ENCODE results near the gene KCNK10. TPM values are rescaled to one million over a fixed set of nuclear protein-coding genes. Genes with fewer than 3 reads are reported as not detected.

The KCNK10 gene
- total RNA-seq, 6 experiments from 2014 or later = not detected

DNA sequence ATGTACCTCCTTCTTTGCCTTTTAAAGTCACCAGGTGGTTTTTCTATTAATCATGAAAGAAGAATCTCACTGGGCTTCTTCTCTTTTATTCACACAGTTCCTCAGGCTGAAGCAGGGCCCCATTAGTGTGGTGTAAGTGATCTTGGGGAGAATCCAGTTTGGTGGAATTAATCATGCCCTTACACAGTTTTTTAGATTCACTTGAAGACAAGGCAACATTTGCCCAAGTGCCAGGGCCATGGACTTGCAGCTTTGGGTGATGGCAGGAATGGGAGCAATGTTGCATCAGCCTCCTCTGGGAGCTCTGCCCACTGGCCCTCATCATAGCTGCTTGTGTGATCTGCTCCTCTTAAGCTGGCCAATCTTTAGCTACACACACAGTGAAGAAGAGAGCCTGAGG lies 33.8 kb downstream of the KCNK10 start:
- Mint-ChIP-seq H3K27ac (no peak overlapping the region), H3K9me3 (peaks cover 8% of the 10 kb centered on the region; the same call in 1 of the 2 replicates), H3K27me3 (ENCODE audit: insufficient read depth) (peaks cover 3% of the 10 kb centered on the region), H3K4me3 (no peak overlapping the region), H3K4me1 (ENCODE audit: low read depth) (no peaks in the 10 kb centered on the region), H3K36me3 (ENCODE audit: low read depth) (no peaks in the 10 kb centered on the region)
- TF ChIP-seq, protein P1, sequence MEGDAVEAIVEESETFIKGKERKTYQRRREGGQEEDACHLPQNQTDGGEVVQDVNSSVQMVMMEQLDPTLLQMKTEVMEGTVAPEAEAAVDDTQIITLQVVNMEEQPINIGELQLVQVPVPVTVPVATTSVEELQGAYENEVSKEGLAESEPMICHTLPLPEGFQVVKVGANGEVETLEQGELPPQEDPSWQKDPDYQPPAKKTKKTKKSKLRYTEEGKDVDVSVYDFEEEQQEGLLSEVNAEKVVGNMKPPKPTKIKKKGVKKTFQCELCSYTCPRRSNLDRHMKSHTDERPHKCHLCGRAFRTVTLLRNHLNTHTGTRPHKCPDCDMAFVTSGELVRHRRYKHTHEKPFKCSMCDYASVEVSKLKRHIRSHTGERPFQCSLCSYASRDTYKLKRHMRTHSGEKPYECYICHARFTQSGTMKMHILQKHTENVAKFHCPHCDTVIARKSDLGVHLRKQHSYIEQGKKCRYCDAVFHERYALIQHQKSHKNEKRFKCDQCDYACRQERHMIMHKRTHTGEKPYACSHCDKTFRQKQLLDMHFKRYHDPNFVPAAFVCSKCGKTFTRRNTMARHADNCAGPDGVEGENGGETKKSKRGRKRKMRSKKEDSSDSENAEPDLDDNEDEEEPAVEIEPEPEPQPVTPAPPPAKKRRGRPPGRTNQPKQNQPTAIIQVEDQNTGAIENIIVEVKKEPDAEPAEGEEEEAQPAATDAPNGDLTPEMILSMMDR (IDR thresholded peaks at IDR 0.05) = no peak
- no peak for DNase-seq

DNA sequence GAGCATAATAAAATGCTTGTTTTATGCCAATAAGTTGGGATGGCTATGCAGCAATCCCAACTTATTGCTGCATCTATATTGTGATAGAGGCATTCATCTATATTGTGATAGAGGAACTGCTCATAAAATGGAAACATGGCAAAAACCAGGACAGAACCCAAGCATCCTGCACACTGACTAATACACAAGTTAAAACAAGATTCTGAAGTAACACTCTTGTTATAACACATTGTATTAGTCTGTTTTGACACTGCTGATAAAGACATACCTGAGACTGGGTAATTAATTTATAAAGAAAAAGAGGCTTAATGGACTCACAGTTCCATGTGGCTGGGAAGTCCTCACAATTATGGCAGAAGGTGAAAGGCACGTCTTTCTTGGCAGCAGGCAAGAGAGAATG lies 36.8 kb downstream of the KCNK10 start:
- no peak for DNase-seq
- no peaks in the 10 kb centered on the region for H3K9me3 Mint-ChIP-seq
- no peaks in the 10 kb centered on the region; the same call in none of the 2 replicates for H3K27me3 Mint-ChIP-seq (ENCODE audit: insufficient read depth)
- no peaks in the 10 kb centered on the region for H3K36me3 Mint-ChIP-seq (ENCODE audit: low read depth)
- H3K27ac Mint-ChIP-seq = no peak overlapping the region
- TF ChIP-seq, protein P1 (IDR thresholded peaks at IDR 0.05) = no peak
- H3K4me1 Mint-ChIP-seq (ENCODE audit: low read depth) = no peaks in the 10 kb centered on the region
- no peak overlapping the region for H3K4me3 Mint-ChIP-seq

DNA sequence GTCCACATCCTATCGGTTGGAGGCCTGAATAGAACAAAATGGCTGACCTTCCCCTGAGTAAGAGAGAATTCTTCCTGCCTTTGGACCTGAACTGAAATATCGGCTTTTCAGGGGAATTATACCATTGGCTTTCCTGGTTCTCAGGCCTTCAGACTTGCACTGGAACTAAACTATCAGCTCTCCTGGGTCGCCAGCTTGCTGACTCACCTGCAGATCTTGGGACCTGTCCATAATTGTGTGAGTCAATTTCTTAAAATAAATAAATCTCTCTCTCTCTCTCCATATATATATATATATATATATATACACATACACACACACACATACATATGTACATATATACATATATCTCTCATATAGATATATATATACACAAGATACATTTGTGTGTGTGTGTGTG lies 41.6 kb downstream of the KCNK10 start:
- TF ChIP-seq, protein P1 (IDR thresholded peaks at IDR 0.05) = no peak
- Mint-ChIP-seq H3K4me1 (ENCODE audit: low read depth) (no peaks in the 10 kb centered on the region), H3K27me3 (ENCODE audit: insufficient read depth) (0 out of 2 replicates have a peak, but pooled peaks cover 4% of the 10 kb centered on the region), H3K9me3 (no peaks in the 10 kb centered on the region; the same call in 1 of the 2 replicates), H3K4me3 (no peak overlapping the region), H3K27ac (no peak overlapping the region), H3K36me3 (ENCODE audit: low read depth) (no peaks in the 10 kb centered on the region)
- DNase-seq = no peak

DNA sequence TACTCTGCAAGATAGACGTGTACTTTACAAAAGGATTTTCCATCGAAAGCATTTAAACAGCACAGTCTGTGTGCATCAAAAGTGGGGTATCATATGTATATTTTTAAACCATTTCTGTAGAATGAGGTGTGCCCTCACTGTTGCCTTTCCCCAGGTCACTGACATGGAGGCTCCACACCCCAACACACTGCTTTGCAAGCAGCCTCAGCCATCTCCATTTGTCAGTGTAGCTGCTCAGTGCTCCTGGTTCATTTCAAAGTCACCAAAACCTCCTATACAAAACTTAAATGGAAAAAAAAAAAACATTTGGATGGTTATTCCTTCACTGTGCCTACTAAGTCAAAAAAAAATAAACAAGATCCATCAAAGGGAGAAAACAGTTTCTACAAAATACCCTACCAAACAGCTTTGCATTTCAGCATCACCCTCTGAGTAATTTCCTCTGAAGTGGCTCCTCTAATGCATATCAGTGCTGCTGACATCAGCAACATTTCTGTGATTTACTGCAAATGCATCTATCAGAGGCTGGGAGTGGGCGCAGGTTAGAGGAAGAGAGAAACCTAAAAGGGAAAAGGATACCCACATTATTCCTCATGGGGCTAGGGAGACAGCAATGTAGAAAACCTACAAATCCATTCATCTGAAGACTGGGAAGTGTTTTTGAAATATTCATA lies 46.0 kb downstream of the KCNK10 start:
- H3K4me3 Mint-ChIP-seq = no peak overlapping the region
- H3K36me3 Mint-ChIP-seq (ENCODE audit: low read depth) = no peaks in the 10 kb centered on the region
- TF ChIP-seq, protein P1 (IDR thresholded peaks at IDR 0.05) = no peak
- DNase-seq = no peak
- H3K4me1 Mint-ChIP-seq (ENCODE audit: low read depth) = no peaks in the 10 kb centered on the region
- 0 out of 2 replicates have a peak, but pooled peaks cover 4% of the 10 kb centered on the region for H3K27me3 Mint-ChIP-seq (ENCODE audit: insufficient read depth)
- H3K27ac Mint-ChIP-seq = no peak overlapping the region
- no peaks in the 10 kb centered on the region; the same call in 1 of the 2 replicates for H3K9me3 Mint-ChIP-seq

DNA sequence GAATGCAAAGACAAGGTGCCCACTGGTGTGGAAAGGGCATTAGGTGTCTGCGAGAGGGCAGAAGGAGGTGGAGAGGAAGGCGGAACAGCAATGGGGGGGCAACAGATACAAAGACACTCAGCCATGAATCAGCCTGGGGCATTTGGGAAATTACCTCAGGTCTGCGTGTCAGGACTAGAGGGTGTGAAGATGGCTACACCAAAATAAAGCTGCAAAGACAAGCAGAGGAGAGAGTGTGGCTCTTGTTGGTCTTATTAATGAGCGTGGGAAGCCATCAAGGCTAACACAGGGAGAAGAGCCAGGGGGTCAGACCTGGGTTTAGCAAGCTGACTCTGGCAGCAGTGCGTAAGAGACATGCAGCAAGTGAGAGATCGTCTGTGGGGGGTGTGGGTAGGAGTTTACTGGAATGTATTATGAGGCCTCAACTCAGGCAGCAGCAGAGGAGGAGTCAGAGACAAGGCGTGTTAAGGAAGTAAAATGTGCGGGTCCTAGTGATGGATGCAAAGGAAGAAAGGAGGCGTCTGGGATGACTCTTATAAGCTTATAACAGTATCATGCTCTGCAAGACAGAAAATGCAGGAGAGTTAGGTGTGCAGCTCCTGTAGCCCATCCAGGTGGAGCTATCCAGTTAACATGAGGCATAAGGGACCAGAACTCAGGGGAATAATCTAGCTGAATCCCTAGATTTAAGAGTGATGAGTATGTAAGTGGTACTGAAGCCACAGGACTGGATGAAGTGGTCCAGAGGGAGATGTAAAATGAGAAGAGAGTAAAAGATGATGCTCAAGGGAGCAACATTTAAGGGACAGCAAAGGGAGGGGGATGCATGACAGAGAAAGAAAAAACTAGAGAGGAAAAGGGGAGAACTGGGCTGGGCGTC lies 50.4 kb downstream of the KCNK10 start:
- TF ChIP-seq, protein P1 (IDR thresholded peaks at IDR 0.05) = no peak
- Mint-ChIP-seq H3K36me3 (ENCODE audit: low read depth) (no peaks in the 10 kb centered on the region), H3K27me3 (ENCODE audit: insufficient read depth) (peaks cover 3% of the 10 kb centered on the region; the same call in 1 of the 2 replicates), H3K27ac (no peak overlapping the region), H3K9me3 (no peaks in the 10 kb centered on the region; the same call in 1 of the 2 replicates), H3K4me3 (no peak overlapping the region), H3K4me1 (ENCODE audit: low read depth) (no peaks in the 10 kb centered on the region)
- no peak for DNase-seq

All from HFFc6 (cell line).